CD4-positive, alpha-beta T cell treated with Interleukin-4 for 4 hours (primary cell): Measurements from ENCODE around the gene NRXN3.
"Not testable (repeated sequence)": the region's sequence is repeated elsewhere in the genome, so short reads cannot be mapped to it uniquely, and the experiment has no call there.

Experiments used
- DNase-seq: peaks from one replicate; pipeline ENCODE4 v3.0.0-alpha.2; 2020

The NRXN3 gene

GRCh38 chr14:78417532-78417931 lies 247.4 kb downstream of the NRXN3 start:
- no peak for DNase-seq

DNA sequence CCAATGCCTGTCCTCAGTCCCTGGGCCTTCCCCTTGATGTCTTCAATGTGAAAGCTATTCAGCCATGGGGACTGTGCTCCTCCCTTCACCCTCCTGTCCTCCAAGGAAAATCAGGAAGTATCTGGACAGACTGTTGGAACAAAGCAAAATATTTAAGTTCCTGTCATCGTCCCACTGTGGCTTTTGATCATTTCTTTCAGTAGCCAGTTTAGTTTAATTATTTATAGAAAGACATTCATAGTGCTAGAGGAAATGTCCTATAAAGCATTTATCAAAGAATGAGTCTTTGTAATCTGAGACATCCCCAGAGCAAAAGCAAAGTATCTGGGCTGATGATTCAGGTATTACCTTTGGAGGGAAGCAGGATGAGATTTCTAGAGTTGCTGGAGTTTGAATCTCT lies 254.1 kb downstream of the NRXN3 start:
- DNase-seq = no peak

DNA sequence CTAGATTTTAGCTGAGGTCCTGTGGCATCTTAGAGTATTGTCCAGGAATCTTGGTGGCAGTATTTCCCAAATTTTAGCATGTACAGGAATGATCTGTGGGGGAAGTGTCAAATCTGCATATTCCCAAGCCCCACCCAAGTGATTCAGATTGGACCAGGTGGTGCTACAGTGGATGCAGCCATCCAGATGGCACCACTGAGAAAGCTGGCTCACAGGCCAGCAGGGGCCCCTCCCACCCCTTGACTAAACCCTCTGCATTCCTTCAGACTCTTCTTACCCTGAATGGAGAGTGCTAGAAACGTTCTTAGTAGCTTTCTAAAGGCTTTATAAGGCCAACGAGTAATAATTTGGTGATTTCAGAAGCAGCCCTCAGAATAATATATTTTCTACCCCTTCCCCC lies 255.2 kb downstream of the NRXN3 start:
- DNase-seq = no peak

- no peak for DNase-seq
Measured at GRCh38 chr14:78425782-78426181, 255.6 kb downstream of the NRXN3 start.

DNA sequence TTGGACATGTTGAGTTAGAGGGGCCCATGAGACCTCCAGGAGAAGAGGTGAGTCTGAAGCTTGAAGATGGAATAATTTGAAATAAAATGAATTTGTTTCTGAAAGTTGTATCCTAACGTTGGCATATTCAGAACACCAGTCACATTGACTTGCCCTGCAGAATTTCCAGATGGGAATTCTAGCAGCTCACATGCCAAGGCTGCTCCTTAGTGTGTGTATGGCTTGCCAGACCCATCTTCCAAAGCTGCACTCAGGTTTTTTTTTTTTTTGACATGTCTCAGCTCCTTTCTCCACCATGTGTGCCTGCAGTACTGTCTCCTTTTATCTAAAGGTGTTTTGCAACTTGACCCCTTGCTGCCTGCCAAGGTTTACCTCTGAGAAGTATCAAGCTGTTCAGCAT lies 261.9 kb downstream of the NRXN3 start:
- DNase-seq = no peak

- not testable (repeated sequence) for DNase-seq
Measured at GRCh38 chr14:78437448-78437847, 267.3 kb downstream of the NRXN3 start.

DNA sequence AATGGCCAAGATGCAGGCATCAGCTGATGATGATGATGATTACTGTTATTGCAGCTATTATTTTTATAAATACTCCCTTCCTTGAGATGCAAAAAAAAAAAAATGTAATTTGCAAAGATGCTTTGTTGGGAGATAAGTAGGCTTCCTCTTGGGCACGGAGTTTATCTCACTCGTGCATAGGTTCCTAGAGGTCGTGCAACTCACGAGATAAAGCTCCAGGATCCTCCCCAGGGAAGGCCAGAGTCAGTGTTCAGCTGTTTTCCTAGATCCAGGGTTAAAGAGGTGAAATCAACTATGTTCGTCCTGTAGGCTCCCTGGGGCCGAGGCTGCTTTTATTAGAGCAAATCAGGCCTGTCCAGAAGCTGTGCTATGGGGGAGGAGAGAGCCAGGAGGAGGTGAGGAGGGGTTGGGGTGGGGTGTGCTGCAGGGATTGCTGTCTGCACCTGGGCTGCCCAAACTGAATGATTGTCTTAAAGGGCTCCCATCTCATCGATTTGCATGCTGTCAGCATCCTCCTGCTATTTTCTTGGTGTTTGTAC lies 270.3 kb downstream of the NRXN3 start:
- DNase-seq = no peak

- DNase-seq = no peak
Measured at GRCh38 chr14:78443834-78444233, 273.7 kb downstream of the NRXN3 start.

DNA sequence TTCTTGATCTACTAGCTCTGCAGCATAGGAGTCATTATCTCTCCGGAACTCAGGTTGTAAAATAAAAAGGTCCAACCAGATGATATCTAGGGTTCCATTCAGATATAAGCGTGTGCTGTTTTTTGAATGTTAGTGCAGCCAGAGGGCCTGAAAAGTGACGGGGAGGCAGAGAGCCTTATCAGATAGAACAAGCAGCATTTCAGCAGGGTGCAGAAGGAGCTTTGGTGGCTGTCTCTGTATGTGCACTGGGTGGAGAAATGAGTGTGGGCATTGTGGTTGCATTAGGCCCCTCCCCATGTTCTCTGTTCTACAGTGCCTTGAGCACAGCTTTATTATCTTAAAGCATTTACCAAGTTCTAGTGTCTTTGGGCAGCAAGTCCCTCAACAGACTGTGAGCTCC lies 275.1 kb downstream of the NRXN3 start:
- DNase-seq = no peak

GRCh38 chr14:78446807-78447206 lies 276.6 kb downstream of the NRXN3 start:
- no peak for DNase-seq

DNA sequence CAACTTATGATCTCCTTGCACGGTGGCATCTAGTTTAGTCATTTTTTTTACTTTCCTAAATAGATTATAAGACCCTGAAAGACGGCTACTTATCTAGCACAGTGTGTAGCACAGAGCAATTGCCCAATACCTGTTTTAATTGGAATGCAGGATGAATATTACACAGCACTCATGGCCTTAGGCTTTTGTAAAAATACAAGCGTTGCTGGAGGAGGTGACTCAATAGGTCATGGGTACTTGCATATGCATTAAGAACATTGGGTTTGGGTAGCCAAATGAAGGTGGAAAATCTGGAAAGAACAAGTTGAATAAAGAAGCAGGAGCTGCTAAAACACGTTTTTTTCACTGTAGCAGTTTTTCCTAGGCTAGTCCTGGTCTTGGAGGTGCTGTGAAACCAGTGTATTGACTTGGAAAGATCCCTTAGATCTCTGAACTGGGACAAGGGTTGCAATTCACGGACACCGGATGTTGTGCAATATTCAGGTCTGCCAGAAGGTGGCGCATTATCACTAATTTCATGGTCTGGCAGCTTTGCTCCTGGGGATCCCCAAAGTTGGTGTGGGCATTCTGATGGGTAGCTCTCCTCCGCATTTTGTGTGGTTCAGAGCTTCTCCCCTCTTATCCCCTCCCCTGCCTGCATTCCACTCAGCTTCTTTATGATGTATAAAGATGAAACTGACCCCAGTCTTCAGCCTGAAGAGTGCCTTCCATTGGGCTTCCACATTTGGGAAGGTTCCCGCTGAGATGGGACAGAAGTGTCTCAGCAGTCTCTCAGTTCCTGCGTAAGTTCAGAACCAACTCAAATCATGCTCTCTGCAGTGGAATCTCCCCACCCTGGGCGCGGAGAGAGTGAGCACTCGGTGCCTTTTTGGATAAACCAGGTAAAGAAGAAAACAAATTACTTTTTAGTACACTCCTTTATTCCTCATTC lies 278.3 kb downstream of the NRXN3 start:
- no peak for DNase-seq

GRCh38 chr14:78450669-78451318 lies 280.6 kb downstream of the NRXN3 start:
- no peak for DNase-seq

DNA sequence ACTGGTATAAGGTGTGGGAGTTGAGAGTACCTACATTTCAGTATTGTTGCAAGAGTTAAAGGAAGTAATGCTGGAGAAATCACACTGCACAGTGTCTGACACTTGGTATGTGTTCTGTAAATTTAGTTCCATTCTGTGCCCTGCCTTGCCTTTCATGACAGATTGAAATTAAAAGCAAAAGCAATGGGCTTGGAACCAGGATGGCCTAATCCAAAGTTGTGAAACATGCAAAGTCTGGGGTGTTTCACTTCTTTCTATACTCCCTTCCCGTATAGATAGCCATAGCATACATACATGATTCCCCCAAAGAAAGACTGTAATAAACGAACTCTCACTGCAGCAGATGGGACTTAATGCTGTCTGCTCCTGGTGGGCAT lies 281.1 kb downstream of the NRXN3 start:
- DNase-seq = no peak

DNA sequence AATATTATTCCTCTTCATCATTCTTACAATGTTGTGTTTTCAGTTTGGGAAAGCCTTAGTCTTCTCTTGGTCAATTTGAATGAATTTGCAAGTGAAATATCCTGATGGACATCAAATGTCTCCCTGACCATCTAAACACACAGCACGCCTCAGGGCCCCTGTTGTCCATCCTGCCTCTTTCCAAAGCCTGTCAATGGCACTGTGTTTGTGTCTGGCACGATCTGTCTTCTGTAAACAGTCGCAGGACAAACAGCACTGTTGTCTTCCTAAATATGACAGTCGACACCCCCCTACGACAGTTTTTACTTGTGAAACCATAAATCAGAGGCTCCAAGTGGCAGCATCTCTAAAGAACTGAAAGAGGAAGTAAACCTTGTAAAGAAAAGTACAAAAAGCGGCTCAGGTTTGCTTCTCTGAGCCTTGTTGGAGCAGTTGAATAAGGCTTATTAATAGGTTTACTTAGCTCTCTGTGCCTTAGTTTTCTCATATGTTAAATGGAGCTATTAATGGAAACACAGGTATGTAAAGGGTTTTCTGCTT lies 285.8 kb downstream of the NRXN3 start:
- DNase-seq = no peak

DNA sequence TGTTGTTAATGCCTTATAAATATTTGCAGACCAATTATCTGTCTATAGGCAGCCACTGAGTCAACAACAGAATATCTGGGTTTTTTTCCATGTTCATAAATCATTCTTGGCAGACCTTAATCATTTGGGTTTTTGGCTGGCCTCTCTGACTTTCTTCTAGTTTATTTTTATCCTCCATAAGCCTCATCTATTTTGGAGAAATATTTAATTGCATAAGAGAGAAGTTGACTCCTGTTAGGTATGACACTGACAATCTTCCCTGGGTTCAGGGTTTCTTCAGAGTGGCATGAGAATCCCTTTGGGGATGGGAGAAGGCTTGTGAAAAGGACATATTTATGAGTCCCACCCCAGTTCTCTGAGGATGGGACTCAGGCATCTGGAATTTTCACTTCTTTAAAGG lies 299.8 kb downstream of the NRXN3 start:
- DNase-seq = no peak

DNA sequence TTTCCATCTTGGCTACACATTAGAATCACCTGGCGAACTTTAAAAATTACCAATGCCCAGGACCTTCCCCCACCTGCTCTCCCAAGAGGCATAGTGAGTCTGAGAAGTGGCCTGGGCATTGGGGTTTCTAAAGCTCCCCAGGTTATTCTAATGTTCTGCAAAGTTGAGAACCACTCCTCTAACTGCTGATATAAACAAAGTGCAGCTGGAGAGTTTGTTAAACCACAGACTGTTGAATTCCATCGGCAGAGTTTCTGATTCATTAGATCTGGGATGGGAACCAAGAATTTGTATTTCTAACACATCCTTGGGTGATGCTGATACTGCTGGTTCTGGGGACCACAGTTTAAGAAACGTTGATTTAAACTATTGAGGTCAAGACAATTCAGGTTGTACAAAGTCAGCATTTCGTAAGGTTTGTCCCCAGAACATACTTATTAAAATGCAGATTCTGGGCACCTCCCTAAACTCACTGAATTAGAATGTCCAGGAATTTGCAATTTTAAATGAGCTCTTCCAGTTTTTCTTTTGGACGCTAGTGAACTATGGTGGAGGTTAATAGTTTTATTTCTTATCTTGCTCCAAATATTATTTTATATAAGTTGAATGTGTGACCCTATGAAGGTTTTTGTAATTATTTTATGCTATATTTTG lies 309.1 kb downstream of the NRXN3 start:
- DNase-seq = no peak

DNA sequence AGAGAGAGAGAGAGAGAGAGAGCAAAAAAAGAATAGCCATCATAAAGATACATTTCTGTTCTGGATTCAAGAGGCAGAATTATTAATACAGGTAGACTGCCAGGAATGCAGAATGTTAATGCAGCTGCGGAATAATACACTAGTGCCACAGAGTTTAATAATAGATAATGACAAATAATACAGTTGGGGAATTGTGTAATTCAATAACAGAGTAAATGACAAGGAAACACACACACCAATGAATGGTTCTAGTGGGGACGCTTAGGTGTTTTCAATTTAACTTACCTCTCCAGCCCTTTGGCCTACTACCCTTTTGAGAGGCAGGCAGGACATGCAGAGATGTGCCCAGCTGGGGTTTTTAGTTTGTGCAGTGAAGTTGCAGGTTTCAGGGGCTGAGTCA lies 313.9 kb downstream of the NRXN3 start:
- DNase-seq = no peak

GRCh38 chr14:78486081-78486480 lies 315.9 kb downstream of the NRXN3 start:
- DNase-seq = no peak

- no peak for DNase-seq
Measured at GRCh38 chr14:78486621-78487020, 316.4 kb downstream of the NRXN3 start.

DNA sequence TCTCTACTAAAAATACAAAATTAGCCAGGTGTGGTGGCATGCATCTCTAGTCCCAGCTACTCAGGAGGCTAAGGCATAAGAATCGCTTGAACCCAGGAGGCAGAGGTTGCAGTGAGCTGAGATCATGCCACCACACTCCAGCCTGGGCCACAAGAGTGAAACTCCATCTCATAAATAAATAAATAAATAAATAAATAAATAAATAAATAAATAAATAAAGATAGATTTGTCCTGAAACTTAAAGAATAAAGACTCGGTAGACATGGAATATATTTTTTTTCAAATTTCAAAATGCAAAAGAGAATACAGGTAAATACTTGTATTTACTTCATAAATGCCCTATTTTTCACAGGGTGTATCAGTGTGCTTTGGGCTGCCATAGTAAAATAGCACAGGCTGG lies 317.4 kb downstream of the NRXN3 start:
- DNase-seq = not testable (repeated sequence)

GRCh38 chr14:78488938-78489337 lies 318.8 kb downstream of the NRXN3 start:
- DNase-seq = no peak

- DNase-seq = no peak
Measured at GRCh38 chr14:78491048-78491447, 320.9 kb downstream of the NRXN3 start.

GRCh38 chr14:78498062-78498595 lies 328.0 kb downstream of the NRXN3 start:
- DNase-seq = no peak
